Right lobe of liver (tissue), 6 donors: Measurements from ENCODE around the gene RNPEPL1. TPM values are rescaled to one million over a fixed set of nuclear protein-coding genes. Genes with fewer than 3 reads are reported as not detected.
A peak's percentile ranks its signal among the peaks of the same experiment; 100 is the strongest.

Experiments
- ATAC-seq, 4 donors: fragments of 200-7000 bp; cut with Tn5 transposase; one replicate each; pipeline ENCODE4 v1.9.1; 2020; ENCODE audit warnings: mild to moderate bottlenecking in 4 of 4, moderate library complexity in 4 of 4
- DNase-seq, 3 donors: peaks; one replicate each; pipeline ENCODE4 v3.0.0-alpha.2; 2020
- H3K27ac ChIP-seq, 3 donors: fragments of 200-600 bp; one replicate each; pipeline ENCODE4 v1.8.0; 2022
- H3K27me3 ChIP-seq, 2 donors: fragments of 200-600 bp; one replicate each; pipeline ENCODE4 v1.8.0; 2022
- H3K36me3 ChIP-seq, 4 donors: fragments of 200-600 bp; sonication (generic) in 1 of 4; one replicate each; pipeline versions ENCODE4 v1.5.1 to v1.8.0; 2017 to 2022; ENCODE audit warnings: control low read depth in 1 of 4
- H3K4me1 ChIP-seq, 4 donors: fragments of 200-600 bp; sonication (generic) in 1 of 4; one replicate each; pipeline versions ENCODE4 v1.5.1 to v1.8.0; 2017 to 2022; ENCODE audit warnings: control low read depth in 1 of 4
- H3K4me3 ChIP-seq, 3 donors: fragments of 200-600 bp; one replicate each; pipeline ENCODE4 v1.8.0; 2022
- H3K9me3 ChIP-seq, 4 donors: fragments of 200-600 bp; sonication (generic) in 1 of 4; one replicate each; pipeline versions ENCODE4 v1.5.1 to v1.8.0; 2017 to 2022; ENCODE audit warnings: control low read depth in 1 of 4
- POLR2A ChIP-seq: fragments of 450-650 bp; IDR thresholded peaks from one replicate; pipeline ENCODE4 v1.6.1; 2017; ENCODE audit warnings: antibody characterized with exemption, mild to moderate bottlenecking
- WGBS: methylation state at CpG from one replicate; pipeline ENCODE4 v1.1.6; 2018; ENCODE audit warnings: low coverage, low lambda C conversion rate; ENCODE audit not compliant: insufficient coverage; ENCODE audit errors: missing lambda C conversion rate; 5-methylcytosine and 5-hydroxymethylcytosine counted together
- intact Hi-C, 2 donors: fragments of 100-400 bp; cut with DNase I; formaldehyde crosslinking; loops; one replicate each; pipeline versions ENCODE4 v1.11.2 to v1.14.1; 2022
- total RNA-seq, 6 experiments: library from RNA; depleted of rRNA in 2 of 6; stranded (reverse); fragments of >200 nt in 2 of 6; fragmentation: NEBNext Ultra II Directional in 3 of 6; extraction: Animal tissue kit (Norgen Biotek cat#: 25700) in 3 of 6; gene quantifications; one replicate each; pipeline versions ENCODE4 v1.1.0 to v1.2.4, GENCODE V29; 2016 to 2023
- TF ChIP-seq, protein P1 (sequence below), 4 donors: fragments of 200-600 bp in 3 of 4; fragments of 450-650 bp in 1 of 4; IDR thresholded peaks; one replicate each; pipeline versions ENCODE4 v1.5.1 to v1.8.0; 2016 to 2022; ENCODE audit warnings: antibody characterized with exemption in 4 of 4, mild to moderate bottlenecking in 2 of 4
- donor health status: DM: no; HTN: yes; CAD: no.
- donor health status: DM: no; HTN: no; CAD: no.
- donor health status: DM: no; HTN: no; CAD: no.
- donor health status: DM: no; HTN: yes; CAD: no.
- donor health status: DM: no; HTN: yes; CAD: no.

The RNPEPL1 gene
- total RNA-seq, 6 experiments from 2014 or later, result 24.7 to 105 (median 31.0) TPM

- intact Hi-C loops, result no loop called here
- Histone ChIP-seq H3K27ac (no peak overlapping the region), H3K9me3 (no peaks in the 10 kb centered on the region), H3K4me1 (no peaks in the 10 kb centered on the region), H3K36me3 (no peaks in the 10 kb centered on the region), H3K4me3 (no peak overlapping the region), H3K27me3 (no peaks in the 10 kb centered on the region)
- TF ChIP-seq, protein P1, sequence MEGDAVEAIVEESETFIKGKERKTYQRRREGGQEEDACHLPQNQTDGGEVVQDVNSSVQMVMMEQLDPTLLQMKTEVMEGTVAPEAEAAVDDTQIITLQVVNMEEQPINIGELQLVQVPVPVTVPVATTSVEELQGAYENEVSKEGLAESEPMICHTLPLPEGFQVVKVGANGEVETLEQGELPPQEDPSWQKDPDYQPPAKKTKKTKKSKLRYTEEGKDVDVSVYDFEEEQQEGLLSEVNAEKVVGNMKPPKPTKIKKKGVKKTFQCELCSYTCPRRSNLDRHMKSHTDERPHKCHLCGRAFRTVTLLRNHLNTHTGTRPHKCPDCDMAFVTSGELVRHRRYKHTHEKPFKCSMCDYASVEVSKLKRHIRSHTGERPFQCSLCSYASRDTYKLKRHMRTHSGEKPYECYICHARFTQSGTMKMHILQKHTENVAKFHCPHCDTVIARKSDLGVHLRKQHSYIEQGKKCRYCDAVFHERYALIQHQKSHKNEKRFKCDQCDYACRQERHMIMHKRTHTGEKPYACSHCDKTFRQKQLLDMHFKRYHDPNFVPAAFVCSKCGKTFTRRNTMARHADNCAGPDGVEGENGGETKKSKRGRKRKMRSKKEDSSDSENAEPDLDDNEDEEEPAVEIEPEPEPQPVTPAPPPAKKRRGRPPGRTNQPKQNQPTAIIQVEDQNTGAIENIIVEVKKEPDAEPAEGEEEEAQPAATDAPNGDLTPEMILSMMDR (IDR thresholded peaks at IDR 0.05), result no peak
- no peak for TF ChIP-seq POLR2A
- ATAC-seq, result no peak
- DNase-seq, result peak in 2 of 3 donors; percentile 39 to 53
- WGBS, result 100% methylated on average over 1 of the region's 50 CpGs
Observed at GRCh38 chr2:240629968-240630770, 61.9 kb downstream of the RNPEPL1 start.

Other genes starting within 250 kb of the RNPEPL1 start
- gene GPC1, start 132.8 kb upstream of the RNPEPL1 start, total RNA-seq, result 10 to 100 TPM; 20.7 to 44.5 (median 27.8) TPM
- 10 to 100 TPM in 1 of 6 experiments, 1 to 10 TPM in 5; 6.6 to 11.0 (median 9.0) TPM for gene ANKMY1, start 10.5 kb upstream of the RNPEPL1 start, total RNA-seq
- gene DUSP28, start 8.1 kb upstream of the RNPEPL1 start, total RNA-seq, result 1 to 10 TPM; 1.3 to 3.5 (median 2.1) TPM
- gene CAPN10, start 18.2 kb downstream of the RNPEPL1 start, total RNA-seq, result 10 to 100 TPM in 2 of 6 experiments, 1 to 10 TPM in 4; 7.2 to 13.8 (median 9.1) TPM
- gene GPR35, start 57.0 kb downstream of the RNPEPL1 start, total RNA-seq, result 1 to 10 TPM in 2 of 6 experiments, under 1 TPM in 4; 0.11 to 1.2 (median 0.72) TPM
- gene AQP12B, start 114.4 kb downstream of the RNPEPL1 start, total RNA-seq, result not detected
- gene AQP12A, start 123.4 kb downstream of the RNPEPL1 start, total RNA-seq, result not detected